GM21717 (cell line): ENCODE data around the gene AMFR.

Source experiments
- ATAC-seq: cut with Tn5 transposase; IDR thresholded peaks from one replicate; pipeline ENCODE4 v1.9.1; 2021; ENCODE audit warnings: mild to moderate bottlenecking, moderate library complexity; ENCODE audit not compliant: unreplicated experiment

Gene AMFR

GRCh38 chr16:56364865-56365264 lies 60.5 kb downstream of the AMFR start:
- no peak for ATAC-seq

- no peak for ATAC-seq
These were observed 61.4 kb downstream of the AMFR start for GRCh38 chr16:56363781-56364565.

- ATAC-seq: no peak
These were observed 62.1 kb downstream of the AMFR start for GRCh38 chr16:56363181-56363716.

- ATAC-seq: no peak
These were observed 62.6 kb downstream of the AMFR start for GRCh38 chr16:56362706-56363105.

- no peak for ATAC-seq
These were observed 63.2 kb downstream of the AMFR start for GRCh38 chr16:56362057-56362655.

- no peak for ATAC-seq
These were observed 65.0 kb downstream of the AMFR start for GRCh38 chr16:56360117-56361008.

- no peak for ATAC-seq
These were observed 67.5 kb downstream of the AMFR start for GRCh38 chr16:56357765-56358322.

GRCh38 chr16:56357241-56357764 lies 68.0 kb downstream of the AMFR start:
- ATAC-seq: no peak

- peak; percentile 75 for ATAC-seq
These were observed 68.8 kb downstream of the AMFR start for GRCh38 chr16:56356276-56357240.

GRCh38 chr16:56355786-56356275 lies 69.5 kb downstream of the AMFR start:
- ATAC-seq: no peak

- ATAC-seq: no peak
These were observed 70.1 kb downstream of the AMFR start for GRCh38 chr16:56355221-56355620.

GRCh38 chr16:56354746-56355145 lies 70.6 kb downstream of the AMFR start:
- no peak for ATAC-seq

GRCh38 chr16:56354016-56354415 lies 71.3 kb downstream of the AMFR start:
- ATAC-seq: no peak

- ATAC-seq: no peak
These were observed 72.1 kb downstream of the AMFR start for GRCh38 chr16:56353054-56353921.

- no peak for ATAC-seq
These were observed 72.8 kb downstream of the AMFR start for GRCh38 chr16:56352351-56353053.

GRCh38 chr16:56351481-56351880 lies 73.9 kb downstream of the AMFR start:
- ATAC-seq: no peak

- ATAC-seq: no peak
These were observed 74.6 kb downstream of the AMFR start for GRCh38 chr16:56350491-56351405.
